Tibial nerve (tissue), 4 donors: Measurements from ENCODE around the gene TRABD2B. TPM values are rescaled to one million over a fixed set of nuclear protein-coding genes. Genes with fewer than 3 reads are reported as not detected.

Source experiments
- DNase-seq, 2 donors: peaks; one replicate each; pipeline ENCODE4 v3.0.0-alpha.2; 2019; ENCODE audit warnings: low spot score in 2 of 2
- H3K27ac ChIP-seq, 4 donors: fragments of 200-600 bp; sonication (generic) in 3 of 4; one replicate each; pipeline ENCODE4 v1.5.1; 2017 to 2019; ENCODE audit warnings: mild to moderate bottlenecking in 1 of 4
- H3K27me3 ChIP-seq, 2 donors: fragments of 200-600 bp; sonication (generic) in 1 of 2; one replicate each; pipeline versions ENCODE4 v1.5.1 to v1.6.0; 2017 to 2019
- H3K36me3 ChIP-seq, 3 donors: fragments of 200-600 bp; sonication (generic); one replicate each; pipeline ENCODE4 v1.5.1; 2018 to 2019
- H3K4me1 ChIP-seq, 4 donors: fragments of 200-600 bp; sonication (generic) in 3 of 4; one replicate each; pipeline ENCODE4 v1.5.1; 2017 to 2019
- H3K4me3 ChIP-seq, 4 donors: fragments of 200-600 bp; sonication (generic) in 3 of 4; one replicate each; pipeline ENCODE4 v1.5.1; 2017 to 2019; ENCODE audit warnings: mild to moderate bottlenecking in 1 of 4, moderate library complexity in 1 of 4
- H3K9me3 ChIP-seq, 4 donors: fragments of 200-600 bp; sonication (generic) in 3 of 4; one replicate each; pipeline ENCODE4 v1.5.1; 2017 to 2019
- EP300 ChIP-seq, 2 donors: sonication (generic); formaldehyde crosslinking; IDR thresholded peaks; one replicate each; pipeline ENCODE4 v1.6.1; 2017; ENCODE audit warnings: antibody characterized with exemption in 2 of 2, mild to moderate bottlenecking in 1 of 2
- POLR2A ChIP-seq, 2 donors: fragments of 450-650 bp; IDR thresholded peaks; one replicate each; pipeline ENCODE4 v1.6.1; 2017; ENCODE audit warnings: antibody characterized with exemption in 2 of 2, mild to moderate bottlenecking in 2 of 2, moderate library complexity in 2 of 2
- WGBS, 2 donors: methylation state at CpG; one replicate each; pipeline ENCODE4 v1.1.5; 2018; 5-methylcytosine and 5-hydroxymethylcytosine counted together
- total RNA-seq, 4 donors: library from RNA; depleted of rRNA; stranded (reverse); fragments of >200 nt; gene quantifications; one replicate each; pipeline ENCODE4 v1.1.0, GENCODE V29; 2016
- TF ChIP-seq, protein P1 (sequence below), 5 experiments: fragments of 200-600 bp in 3 of 5; fragments of 450-650 bp in 2 of 5; sonication (generic) in 3 of 5; IDR thresholded peaks; one replicate each; pipeline ENCODE4 v1.5.1; 2016 to 2019; ENCODE audit warnings: antibody characterized with exemption in 5 of 5, mild to moderate bottlenecking in 3 of 5, moderate library complexity in 2 of 5

Gene TRABD2B
- total RNA-seq, 4 donors from 2014 or later, result 1.3 to 4.1 (median 2.3) TPM

DNA sequence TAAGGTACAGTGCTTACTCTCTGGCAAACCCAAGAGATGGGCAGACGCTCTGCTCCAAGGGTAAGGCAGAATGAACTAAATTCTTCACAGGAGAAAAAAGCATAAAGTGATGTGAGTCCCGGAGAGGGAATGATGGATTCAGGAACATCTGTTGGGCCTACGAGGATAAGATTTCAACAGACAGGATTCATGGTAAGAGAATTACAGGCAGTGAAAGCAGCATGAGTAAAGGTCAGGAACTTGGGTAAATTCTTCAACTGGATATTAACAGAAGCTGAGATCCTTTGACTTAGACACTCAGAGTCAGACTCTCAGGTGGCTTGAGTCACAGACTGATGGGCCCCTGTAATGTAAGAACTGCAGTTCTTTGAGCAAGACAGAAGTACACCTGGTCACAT lies 152.6 kb downstream of the TRABD2B start:
- peaks cover 0 to 38% (median 3%) of the 10 kb centered on the region in 4 donors for H3K4me1 ChIP-seq

DNA sequence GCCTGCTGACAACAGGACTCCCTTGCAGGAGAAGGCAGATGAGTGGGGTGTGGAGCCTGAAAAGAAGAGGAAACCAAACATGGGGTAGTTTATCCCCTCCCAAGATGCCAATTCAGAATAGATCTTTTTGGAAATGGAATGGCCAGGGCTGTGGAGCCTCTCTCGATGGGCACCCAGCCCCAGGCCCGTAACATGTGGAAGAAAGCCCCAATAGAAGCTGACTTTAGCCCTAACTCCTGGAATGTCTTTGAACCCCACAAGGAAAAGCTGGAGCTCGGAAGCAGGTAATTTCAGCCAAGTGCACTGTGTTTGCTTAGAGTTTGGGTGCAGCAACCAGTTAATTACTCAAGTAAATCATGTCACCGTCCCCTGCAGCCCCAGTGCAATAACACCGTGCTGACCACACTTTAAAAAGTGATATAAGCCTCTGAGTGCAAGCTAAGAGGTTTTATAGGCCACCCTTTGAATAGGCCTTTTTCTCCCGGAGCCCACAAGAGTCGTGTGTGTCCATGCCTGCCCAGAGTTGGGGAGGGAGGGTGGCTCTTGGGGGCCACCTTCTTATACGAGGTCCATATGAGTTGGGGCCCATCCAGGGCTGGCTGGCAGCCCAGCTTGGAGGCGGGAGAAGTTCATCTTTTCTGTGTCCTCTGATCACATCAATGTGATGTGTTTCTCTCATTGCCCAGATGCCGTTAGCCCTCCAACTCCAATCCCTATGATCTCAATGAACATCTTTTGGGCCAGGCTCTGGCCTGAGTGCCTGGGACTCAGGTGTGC lies 153.2 kb downstream of the TRABD2B start:
- no peak for TF ChIP-seq EP300 (IDR thresholded peaks at IDR 0.05)
- TF ChIP-seq, protein P1, sequence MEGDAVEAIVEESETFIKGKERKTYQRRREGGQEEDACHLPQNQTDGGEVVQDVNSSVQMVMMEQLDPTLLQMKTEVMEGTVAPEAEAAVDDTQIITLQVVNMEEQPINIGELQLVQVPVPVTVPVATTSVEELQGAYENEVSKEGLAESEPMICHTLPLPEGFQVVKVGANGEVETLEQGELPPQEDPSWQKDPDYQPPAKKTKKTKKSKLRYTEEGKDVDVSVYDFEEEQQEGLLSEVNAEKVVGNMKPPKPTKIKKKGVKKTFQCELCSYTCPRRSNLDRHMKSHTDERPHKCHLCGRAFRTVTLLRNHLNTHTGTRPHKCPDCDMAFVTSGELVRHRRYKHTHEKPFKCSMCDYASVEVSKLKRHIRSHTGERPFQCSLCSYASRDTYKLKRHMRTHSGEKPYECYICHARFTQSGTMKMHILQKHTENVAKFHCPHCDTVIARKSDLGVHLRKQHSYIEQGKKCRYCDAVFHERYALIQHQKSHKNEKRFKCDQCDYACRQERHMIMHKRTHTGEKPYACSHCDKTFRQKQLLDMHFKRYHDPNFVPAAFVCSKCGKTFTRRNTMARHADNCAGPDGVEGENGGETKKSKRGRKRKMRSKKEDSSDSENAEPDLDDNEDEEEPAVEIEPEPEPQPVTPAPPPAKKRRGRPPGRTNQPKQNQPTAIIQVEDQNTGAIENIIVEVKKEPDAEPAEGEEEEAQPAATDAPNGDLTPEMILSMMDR (IDR thresholded peaks at IDR 0.05), result no peak
- TF ChIP-seq POLR2A (IDR thresholded peaks at IDR 0.05), result no peak
- WGBS, 2 donors, result 48 to 61% methylated on average over 10 of the region's 10 CpGs
- Histone ChIP-seq H3K9me3 (no peaks in the 10 kb centered on the region), H3K27ac (no peak overlapping the region), H3K4me1 (peaks cover 0 to 37% (median 0%) of the 10 kb centered on the region in 4 donors), H3K27me3 (no peaks in the 10 kb centered on the region), H3K4me3 (no peak overlapping the region), H3K36me3 (no peaks in the 10 kb centered on the region)
- no peak for DNase-seq

More for the DNA sequence above, 152.6 kb downstream of the TRABD2B start:
- Histone ChIP-seq H3K4me3 (no peak overlapping the region), H3K27ac (no peak overlapping the region), H3K9me3 (no peaks in the 10 kb centered on the region), H3K27me3 (no peaks in the 10 kb centered on the region), H3K36me3 (no peaks in the 10 kb centered on the region)
- TF ChIP-seq, protein P1 (IDR thresholded peaks at IDR 0.05), result no peak
- TF ChIP-seq POLR2A (IDR thresholded peaks at IDR 0.05), result no peak
- DNase-seq, result no peak
- WGBS, 2 donors, result 88 to 89% methylated on average over 3 of the region's 3 CpGs

DNA sequence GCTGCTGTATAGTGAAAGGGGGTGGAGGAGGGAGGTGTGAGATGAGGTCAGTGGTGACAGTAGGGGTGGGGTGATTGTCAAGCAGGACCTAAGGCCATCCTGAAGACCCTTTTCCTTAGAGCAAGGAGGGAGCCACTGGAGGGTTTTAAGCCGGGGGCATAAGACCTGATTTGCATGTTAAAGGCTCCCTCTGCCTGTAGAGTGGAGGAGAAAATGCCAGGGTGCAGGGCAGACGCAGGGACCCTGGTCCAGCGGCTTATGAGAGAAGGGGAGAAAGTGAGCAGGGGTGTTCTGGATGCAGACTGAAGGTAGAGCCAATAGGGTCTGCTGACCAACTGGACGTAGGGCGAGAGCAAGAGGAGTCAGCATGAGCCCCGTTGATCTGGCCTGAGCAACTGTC lies 154.1 kb downstream of the TRABD2B start:
- WGBS, 2 donors, result 75 to 79% methylated on average over 6 of the region's 6 CpGs
- TF ChIP-seq POLR2A (IDR thresholded peaks at IDR 0.05) (no peak), EP300 (IDR thresholded peaks at IDR 0.05) (no peak)
- TF ChIP-seq, protein P1 (IDR thresholded peaks at IDR 0.05), result no peak

DNA sequence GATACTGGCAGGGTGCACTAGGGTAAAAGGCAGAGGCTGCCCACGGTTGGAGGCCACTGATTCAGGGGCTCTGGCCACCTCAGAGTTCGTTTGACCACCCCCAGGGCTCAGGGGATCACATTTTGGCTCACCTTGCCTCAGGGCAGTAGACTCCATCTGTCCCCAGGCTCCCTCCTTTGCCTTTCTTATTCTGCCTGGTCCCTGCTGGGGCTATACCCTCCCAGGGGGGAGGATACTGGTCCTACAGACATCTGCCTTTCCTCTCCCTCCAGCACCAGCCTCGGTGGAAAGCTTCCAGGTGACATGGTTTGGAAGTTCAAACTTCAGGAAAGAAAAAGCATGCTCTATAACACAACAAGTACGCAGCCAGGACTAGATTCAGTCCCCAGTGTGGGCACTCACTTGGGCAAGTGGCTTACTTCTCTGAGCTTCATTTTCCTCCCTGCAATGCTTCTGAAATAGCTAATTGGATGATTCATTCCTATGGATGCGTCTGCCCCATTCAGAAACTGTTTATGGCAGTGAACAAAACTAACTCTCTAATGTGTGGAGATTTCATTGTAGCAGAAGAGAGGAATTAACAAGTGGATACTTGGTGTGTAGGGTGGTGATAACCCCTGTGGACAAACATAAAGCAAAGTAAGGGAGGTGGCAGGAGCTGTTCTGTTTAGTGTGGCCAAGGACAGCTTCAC lies 154.8 kb downstream of the TRABD2B start:
- H3K27me3 ChIP-seq, result no peaks in the 10 kb centered on the region
- H3K4me1 ChIP-seq, result peaks cover 0 to 50% (median 1%) of the 10 kb centered on the region in 4 donors
- no peaks in the 10 kb centered on the region for H3K36me3 ChIP-seq
- DNase-seq, result no peak
- H3K9me3 ChIP-seq, result no peaks in the 10 kb centered on the region
- WGBS, 2 donors, result 50 to 51% methylated on average over 5 of the region's 5 CpGs
- TF ChIP-seq POLR2A (IDR thresholded peaks at IDR 0.05) (no peak), EP300 (IDR thresholded peaks at IDR 0.05) (no peak)
- TF ChIP-seq, protein P1 (IDR thresholded peaks at IDR 0.05), result no peak
- H3K27ac ChIP-seq, result peak overlapping the region in 1 of 4 donors; percentile 10
- no peak overlapping the region for H3K4me3 ChIP-seq

More for the DNA sequence above, 154.1 kb downstream of the TRABD2B start:
- Histone ChIP-seq H3K27ac (no peak overlapping the region), H3K27me3 (no peaks in the 10 kb centered on the region), H3K36me3 (no peaks in the 10 kb centered on the region), H3K4me3 (no peak overlapping the region), H3K9me3 (no peaks in the 10 kb centered on the region), H3K4me1 (peaks cover 0 to 43% (median 0%) of the 10 kb centered on the region in 4 donors)
- DNase-seq, result no peak

DNA sequence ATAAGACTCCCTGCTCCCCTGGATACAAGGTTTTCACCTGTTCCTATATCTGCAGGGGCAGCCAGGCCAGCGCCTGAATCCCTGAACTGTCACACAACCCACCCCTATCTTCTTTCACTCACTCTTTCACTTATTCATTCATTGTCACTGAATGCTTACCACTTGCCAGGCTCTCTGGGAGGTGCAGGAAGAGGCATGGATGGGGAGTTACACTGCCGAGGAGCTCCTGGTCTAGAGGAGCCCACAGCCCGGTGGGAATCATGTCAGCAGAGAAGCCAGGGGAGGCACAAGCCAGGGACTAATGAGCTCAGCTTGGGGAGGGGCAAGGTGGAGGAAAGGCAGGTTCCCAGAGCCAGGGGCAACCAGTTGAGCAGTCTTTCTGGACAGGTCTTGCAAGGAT lies 155.8 kb downstream of the TRABD2B start:
- H3K4me3 ChIP-seq, result no peak overlapping the region
- H3K36me3 ChIP-seq, result no peaks in the 10 kb centered on the region
- TF ChIP-seq EP300 (IDR thresholded peaks at IDR 0.05) (no peak), POLR2A (IDR thresholded peaks at IDR 0.05) (no peak)
- TF ChIP-seq, protein P1 (IDR thresholded peaks at IDR 0.05), result no peak
- 83 to 92% methylated on average over 3 of the region's 3 CpGs for WGBS, 2 donors
- DNase-seq, result no peak
- no peaks in the 10 kb centered on the region for H3K9me3 ChIP-seq
- no peak overlapping the region for H3K27ac ChIP-seq
- H3K4me1 ChIP-seq, result peaks cover 0 to 60% (median 2%) of the 10 kb centered on the region in 4 donors
- no peaks in the 10 kb centered on the region for H3K27me3 ChIP-seq
